Stimulated activated CD8-positive, alpha-beta memory T cell treated with anti-CD3 and anti-CD28 coated beads, Interleukin-2, amount 100 ng/mL, for 1 hour (primary cell): Measurements from ENCODE around the gene VANGL1.
A peak's percentile ranks its signal among the peaks of the same experiment; 100 is the strongest.
"Not testable (repeated sequence)": the region's sequence is repeated elsewhere in the genome, so short reads cannot be mapped to it uniquely, and the experiment has no call there.

Experiments used
- DNase-seq, 2 donors: peaks; one replicate each; pipeline ENCODE4 v3.0.0-alpha.2; 2020; ENCODE audit warnings: low read depth in 2 of 2

VANGL1 gene

DNA sequence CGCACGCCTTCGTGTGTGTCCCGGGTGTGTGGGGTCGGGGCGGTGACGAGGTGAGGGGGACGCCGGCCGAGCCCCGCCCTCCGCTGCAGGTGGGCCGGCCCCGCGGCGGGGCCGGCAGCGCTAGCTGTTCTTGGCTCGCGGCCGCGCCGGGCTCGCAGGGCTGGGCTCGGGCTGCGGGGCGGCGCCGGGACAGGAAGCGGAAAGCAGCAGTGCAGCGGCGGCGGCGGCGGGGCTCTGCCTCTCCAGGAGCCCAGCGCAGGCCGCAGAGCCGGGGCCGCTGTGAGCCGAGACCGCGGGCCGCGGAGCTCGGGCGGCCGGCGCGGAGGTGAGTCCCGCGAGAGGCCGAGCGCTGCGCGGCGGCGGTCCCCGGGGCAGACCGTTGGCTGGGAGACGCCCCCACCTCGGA, at the start of gene VANGL1:
TSS of gene VANGL1 (plus strand) at position 209 of the 406 bp plus-strand sequence. CDS start 9,444 bp downstream, outside the sequence.
- peak in 1 of 2 donors; percentile 16 for DNase-seq

DNA sequence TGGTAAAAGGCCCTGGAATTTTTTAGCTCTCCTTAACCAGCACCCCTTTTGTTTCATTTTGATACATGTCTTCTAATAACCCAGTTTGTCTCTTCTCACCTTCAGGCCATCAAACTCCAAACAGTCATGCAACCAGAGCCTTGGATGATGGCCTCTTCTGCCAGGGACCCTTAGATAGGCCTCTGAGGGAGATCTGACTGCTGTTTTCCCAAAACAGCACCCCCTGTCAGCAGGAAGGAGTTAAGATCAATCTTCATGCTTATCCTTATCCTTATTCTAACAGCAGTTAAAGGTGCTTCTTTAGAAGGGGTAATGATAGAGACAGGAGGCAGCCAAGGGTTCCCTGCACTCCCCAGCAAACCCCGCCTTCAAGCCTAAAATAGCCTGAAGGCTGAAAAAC, 49.5 kb upstream of the VANGL1 start:
- DNase-seq, result no peak

DNA sequence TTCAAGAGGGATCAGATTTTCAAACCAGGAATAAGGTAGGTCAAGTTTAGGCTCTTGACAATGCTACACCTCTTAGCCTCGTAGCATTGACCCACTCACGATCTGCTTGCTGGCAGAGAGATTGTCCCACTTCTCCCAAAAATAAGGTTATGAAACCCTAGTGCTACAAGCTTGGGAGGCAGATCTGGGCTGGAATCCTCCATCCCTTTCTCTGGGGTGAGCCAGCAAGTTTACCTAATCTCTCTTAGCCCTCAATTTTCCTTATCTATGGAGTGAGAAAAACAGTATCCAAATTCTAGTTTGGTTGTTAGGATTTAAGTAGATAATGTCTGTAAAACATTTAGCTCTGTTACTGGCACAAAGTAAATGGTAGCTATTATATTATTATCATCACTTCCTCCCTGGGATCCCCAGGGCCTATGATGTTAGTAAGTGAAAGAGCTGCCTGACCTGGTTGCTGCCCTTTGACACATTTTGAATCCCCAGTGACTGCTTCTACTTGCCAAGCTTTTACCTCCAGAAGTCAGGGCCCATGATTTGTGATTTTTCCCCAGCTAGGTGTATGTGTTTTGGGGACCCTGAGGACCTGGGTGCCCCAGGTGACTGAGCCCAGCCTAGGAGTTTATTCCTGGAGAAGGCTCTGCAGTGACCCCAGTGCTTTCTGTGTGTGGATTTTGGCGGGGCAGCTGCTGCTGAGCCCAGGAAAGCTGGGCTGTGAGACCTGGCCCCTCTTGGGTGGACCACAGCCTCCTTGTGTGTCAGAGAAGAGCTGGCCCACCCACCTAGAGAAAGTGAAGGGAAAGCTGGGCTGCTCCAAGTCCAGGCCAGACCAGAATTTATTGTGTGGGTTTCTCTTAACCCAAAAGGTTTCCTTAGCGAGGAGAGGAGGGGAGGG, 48.2 kb upstream of the VANGL1 start:
- DNase-seq, result no peak

DNA sequence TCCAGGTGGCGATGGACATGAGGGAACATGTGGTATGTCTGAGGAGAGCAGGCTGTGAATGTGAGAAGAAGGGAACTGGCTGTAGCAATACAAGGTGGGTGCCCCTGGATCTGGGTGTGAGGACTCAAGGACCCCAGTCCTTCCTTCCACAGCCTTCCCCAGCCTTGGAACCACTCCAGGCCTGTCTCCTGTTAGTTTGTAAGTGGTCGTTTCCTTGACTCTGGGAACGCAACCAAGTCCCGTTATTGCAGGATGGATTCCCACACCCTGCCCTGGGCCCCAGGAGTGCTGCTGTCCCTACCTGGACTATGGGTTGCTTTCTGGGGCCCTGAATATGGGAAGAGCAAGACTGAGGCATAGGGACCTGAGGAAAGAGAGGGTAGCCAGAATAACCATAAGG, 47.2 kb upstream of the VANGL1 start:
- no peak for DNase-seq

DNA sequence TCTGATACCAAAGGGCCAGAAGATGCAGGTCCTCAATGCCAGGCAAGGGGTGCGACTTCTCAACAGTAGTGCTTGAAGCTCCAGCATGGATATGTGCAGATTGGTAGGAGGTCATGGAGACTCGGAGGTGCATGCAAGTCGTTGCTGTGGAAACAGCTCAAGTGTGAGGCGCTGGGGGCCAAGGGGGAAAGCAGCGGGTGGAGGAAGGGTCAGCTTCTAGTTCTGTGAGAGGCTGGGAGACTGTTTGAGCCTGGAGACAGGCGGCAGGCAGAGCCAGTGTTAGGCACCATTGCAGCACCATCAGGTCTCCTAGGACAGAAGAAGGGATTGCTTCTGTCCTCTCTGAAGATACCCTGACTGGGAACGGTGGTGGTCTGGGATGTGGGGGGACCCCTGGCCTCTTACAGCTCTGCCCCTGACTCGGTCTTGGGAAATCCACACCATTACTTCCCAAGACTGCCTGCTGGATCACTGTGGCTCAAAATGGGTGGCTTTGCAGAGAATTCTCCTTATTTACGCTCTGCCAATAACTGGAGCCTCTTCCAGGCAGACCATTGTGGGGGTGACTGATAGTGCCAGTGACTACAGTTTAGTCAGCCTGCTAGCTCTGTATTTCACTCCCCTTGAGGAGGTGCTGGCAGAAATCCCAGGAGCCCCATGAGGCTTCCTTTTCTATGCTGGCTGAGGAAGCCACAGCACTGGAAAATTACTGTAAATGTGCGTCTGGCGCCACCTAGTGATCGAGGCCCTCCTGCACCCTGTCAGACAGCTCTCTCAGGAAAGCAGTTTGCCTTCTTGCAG, 46.3 kb upstream of the VANGL1 start:
- DNase-seq, result peak; percentile 20 to 23

DNA sequence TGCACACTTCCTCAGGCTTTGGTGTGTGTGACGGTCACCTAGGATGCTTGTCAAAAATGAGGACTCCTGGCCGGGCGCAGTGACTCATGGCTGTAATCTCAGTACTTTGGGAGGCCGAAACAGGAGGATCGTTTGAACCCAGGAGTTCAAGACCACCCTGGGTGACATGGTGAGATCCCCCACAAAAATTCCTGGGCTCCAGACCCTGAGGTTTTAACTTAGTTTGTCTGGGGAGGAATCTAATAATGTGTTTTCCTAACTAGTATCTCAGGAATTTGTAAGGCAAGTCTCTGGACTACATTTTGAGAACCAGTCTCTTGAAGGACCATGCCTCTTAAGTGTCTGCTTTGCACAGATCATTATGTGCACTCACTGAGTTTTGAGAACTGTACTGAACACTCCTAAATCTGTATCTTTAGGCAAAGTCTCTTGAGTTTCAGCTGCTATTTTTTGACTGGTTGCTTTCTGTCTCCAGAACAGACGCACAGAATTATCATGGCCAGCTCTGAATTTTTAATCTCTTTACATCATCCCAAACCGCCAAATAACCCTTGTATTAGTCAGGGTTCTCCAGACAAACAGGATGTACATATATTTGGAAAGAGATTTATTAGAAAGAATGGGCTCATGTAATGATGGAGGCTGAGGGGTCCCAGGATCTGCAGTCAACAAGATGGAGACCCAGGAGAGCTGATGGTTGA, 45.5 kb upstream of the VANGL1 start:
- DNase-seq, result no peak

DNA sequence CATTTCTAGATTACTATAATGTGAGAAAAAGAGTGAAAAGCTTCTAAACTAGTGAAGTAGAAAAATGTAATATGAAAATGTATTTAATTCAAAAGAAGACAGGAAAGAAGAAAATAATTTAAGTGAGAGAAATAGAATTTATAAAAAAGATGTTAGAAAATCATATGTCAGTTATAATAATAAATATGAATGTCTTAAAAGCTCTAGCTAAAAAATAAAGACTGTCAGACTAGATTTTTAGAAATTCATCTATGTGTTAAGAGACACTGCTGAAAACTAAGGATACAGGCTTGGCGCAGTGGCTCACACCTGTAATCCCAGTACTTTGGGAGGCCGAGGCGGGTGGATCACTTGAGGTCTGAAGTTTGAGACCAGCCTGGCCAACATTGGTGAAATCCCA, 37.3 kb upstream of the VANGL1 start:
- no peak for DNase-seq

DNA sequence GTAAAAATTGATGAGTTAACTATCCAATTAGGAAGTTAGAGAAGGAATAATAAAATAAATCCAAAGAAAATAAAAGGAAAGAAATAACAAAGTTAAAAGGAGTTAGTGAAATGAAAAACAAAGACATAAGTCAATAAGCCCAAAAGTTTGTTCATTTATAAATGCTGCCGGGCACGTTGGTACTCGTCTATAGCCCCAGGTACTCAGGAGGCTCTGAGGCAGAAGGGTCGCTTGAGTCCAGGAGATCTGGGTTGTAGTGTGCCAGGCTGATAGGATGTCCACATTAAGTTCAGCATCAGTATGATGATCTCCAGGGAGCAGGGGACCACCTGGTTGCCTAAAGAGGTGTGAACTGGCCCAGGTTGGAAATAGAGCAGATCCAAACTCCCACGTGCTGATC, 35.5 kb upstream of the VANGL1 start:
- no peak for DNase-seq

DNA sequence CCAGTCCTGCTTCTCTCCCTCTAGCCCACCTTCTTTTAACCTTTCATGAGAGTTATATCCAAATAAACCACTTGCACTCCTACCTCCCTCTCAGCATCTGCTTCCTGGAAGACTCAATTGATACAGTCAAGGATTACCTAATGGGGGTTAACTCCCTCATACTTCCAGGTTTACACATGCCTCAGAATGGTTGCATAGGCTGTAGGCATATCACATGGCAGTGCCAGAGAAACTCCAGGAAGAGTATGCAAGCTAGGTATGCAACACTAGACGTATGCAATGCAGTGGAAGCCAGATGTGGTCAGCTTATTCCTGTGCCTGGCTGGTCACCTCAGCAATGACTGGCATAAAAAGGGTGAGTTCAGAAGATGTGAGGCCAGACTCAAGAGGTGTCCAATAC, 32.7 kb upstream of the VANGL1 start:
- DNase-seq, result no peak

DNA sequence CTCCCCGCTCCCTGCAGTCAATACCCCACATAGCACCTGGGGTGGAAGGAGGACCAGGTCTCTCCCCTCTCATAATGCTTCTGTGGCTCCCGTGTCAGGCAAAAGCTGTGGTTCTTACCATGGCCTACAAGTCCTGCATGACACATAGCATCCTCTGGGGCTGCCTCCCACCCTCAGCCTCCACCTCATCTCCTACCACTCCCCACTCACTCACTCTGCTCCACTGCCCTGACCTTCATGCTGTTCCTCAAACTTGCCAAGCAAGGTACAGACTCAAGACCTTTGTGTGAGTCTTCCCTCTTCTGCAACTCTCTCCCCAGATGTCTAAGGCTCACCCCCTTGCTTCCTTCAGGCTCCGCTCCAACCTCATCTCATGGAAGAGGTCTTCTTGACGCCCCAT, 28.0 kb upstream of the VANGL1 start:
- no peak for DNase-seq

DNA sequence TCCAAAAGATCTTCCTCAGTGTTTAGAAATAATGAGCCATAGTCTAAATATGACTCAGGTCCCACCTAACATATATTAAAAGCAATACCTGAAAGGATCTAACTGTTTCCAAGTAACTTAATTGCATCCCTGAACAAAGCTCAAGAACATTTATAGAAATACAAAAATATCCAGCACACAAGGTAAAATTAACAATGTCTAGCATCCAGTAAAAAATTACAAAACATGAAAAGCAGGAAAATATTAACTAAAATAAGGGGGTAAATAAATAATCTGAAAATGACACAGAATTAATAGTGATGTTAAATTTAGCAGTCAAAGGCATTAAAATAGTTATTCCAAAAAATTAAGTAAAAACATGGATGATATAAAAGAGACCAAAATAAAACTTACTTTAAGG, 21.3 kb upstream of the VANGL1 start:
- DNase-seq, result no peak

DNA sequence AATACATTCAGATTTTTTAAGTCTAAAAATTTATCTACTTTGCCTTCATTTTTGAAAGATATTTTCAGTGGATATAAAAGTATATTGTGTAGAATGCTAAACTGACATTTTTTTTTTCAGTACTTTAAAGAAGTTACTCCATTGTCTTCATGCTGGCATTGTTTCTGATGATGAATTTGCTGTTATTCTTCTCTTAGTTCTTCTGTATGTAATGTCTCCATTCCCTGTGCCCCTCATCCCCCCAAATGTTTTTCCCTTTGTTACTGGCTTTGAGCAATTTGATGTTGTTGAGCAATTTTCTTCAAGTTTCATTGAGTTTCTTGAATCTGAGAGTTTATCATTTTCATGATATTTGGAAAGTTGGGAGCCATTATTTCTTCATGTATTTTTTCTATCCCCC, 20.8 kb upstream of the VANGL1 start:
- DNase-seq, result no peak

DNA sequence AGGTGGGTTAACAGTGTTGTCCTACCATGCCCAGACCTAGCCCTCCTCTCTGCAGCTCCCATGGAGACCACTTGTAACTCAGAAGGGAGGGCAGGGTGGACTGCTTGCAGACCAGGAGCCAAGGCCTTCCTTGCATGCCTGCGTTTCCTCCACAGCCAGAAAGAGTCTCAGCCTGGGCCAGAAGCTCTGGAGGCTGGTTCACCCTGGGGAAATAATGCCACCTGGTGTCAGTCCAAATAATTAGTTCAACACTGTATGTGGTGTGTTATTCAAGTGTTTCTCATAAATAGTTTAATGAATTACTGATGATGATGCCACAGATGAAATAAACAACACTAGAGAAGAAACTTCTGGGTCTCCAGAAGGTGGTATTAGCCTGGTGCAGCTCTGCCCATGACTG, 16.9 kb upstream of the VANGL1 start:
- no peak for DNase-seq

DNA sequence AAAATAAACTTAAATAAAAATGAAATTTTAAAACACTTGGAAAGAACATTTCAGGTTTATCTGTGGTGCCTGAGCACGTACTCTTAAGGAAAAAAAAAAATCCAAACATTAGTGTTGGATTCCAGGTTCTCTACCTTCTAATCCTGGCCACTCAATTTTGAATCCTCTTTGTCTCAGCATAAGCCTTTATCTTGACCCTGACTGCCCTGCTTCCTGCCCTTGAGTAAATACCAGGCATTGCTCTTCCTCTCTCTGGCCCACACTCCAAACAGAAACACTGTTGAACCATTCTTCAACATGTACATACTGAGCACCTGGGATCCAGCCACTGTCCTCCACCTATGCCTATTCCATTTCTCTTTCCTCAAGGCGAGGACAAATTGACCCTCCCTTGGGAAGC, 11.4 kb upstream of the VANGL1 start:
- no peak for DNase-seq

DNA sequence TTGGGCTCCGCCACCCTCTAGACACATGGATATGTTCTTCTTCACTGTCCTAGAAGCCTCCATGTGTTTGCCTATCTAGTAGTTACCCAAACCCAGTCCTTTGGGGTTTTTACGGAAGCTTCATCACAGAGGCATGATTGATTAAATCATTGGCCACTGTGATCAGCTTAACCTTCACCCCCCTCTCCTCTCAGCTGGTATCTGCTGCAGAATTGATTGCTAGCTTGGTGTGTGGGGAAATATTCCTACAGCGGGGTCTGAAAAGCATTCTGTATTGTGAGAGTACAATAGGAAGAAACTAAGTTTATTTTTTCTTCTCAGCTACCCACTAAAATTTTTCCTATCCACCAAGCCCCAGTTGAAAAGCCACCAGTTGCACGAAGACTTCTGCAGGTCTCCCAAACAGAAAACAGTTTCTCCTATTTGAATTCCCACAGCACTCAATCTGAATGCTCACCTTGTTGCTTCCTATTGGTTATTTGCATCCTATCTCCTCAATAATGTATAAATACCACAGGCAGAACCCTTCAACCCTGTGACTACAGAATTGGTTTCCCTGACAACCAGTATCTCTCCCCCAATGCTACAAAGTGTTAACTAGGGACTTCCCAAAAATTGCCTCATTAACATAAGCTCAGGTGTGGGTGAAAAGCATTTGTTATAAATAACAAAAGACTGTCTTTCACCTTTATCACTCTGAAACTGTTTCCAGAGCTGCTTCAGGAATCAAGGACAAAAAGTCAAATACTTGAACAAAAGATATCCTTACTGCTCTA, 9.3 kb upstream of the VANGL1 start:
- no peak for DNase-seq

DNA sequence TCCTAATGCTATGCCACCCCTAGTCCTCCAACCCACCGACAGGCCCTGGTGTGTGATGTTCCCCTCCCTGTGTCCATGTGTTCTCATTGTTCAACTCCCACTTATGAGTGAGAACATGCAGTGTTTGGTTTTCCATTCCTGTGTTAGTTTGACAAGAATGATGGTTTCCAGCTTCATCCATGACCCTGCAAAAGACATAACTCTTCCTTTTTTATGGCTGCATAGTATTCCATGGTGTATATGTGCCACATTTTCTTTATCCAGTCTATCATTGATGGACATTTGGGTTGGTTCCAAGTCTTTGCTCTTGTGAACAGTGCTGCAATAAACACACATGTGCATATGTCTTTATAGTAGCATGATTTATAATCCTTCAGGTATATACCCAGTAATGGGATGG, 8.2 kb upstream of the VANGL1 start:
- DNase-seq, result not testable (repeated sequence)

DNA sequence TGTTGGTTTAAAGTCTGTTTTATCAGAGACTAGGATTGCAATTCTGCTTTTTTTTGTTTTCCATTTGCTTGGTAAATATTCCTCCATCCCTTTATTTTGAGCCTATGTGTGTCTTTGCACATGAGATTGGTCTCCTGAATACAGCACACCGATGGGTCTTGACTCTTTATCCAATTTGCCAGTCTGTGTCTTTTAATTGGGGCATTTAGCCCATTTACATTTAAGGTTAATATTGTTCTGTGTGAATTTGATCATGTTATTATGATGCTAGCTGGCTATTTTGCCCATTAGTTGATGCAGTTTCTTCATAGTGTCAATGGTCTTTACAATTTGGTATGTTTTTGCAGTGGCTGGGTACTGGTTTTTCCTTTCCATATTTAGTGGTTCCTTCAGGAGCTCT, 4.5 kb upstream of the VANGL1 start:
- not testable (repeated sequence) for DNase-seq

DNA sequence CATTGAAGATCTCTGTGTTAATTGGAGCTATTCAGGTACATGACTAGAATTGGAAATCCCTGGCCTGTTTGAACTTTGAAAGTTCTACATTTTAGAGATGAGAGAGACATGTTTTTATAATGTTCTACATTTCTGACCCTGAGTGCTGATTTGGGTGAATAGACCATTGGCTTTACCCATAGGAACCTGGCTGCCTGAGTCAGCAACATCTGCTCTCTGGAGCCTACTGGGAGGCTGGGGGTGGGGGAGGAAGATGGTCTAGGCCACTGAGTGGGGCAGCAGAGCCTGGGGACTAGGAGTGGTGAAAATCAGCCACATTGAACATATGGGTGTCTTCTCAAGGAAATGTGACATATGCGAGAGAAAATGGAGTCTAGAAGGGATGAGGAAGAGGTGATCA, 1.4 kb upstream of the VANGL1 start:
- DNase-seq, result no peak

DNA sequence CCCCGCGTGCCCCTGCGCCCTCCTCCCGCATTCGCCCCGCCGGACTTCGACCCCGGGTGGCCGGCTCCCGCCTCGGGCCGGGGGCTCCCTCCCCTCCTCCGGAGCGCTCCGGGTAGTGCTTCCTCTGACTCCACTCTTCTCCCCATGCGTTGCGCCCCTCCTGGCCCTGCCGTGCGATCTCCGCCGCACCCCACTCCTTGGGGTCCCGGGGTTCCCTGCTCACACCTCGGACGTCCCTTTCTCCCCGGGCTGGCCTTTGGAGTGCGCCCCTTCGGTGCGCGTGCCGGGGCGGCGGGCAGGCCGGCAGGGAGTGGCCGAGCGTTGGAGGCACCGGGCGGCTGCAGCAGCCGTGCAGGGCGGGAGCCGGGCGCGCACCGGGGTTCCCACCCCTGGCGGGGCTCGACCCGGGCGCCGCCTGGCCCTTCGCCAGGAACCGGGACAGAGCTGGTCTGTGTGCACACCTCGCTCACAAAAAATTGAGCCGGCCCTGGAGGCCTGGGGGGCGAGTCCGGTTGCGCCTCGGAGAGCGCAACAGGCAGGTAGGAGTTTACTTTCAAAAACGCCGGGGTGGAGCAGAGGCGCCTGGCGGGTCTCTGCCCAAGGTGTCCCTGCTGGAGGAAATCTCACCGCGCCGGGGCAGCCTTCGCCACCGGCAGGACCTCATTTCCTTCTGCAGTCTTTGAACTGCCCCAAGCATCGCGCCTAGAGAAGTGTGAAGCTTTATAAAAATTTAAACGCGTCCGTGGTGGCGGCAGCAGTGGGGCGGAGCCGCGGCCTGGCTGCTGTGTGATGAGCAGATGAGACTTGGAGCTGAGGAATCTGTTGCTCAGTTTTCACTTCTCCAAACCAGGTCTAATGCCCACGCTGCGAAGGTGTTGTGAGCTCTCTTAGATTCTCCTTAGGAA, 650 bp downstream of the VANGL1 start:
- peak; percentile 10 to 15 for DNase-seq

DNA sequence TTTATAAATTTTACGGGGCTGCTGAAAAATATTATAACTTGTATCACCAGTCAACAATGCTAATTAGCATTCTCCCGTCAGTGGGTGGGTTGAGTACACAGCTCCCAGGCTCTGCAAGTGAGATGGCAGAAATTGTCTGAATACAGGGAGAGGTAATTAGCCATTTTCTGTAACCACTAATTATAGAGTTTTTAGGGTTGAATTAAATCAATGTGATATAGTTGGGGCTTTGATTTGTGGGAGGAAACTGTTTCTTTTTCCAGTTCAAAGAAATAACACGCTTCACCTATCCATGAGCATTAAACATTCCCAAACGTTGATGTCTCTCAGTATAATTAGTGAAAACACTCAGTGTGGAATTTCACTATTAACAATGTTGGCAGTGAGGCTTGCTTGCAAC, 1.5 kb downstream of the VANGL1 start:
- no peak for DNase-seq

DNA sequence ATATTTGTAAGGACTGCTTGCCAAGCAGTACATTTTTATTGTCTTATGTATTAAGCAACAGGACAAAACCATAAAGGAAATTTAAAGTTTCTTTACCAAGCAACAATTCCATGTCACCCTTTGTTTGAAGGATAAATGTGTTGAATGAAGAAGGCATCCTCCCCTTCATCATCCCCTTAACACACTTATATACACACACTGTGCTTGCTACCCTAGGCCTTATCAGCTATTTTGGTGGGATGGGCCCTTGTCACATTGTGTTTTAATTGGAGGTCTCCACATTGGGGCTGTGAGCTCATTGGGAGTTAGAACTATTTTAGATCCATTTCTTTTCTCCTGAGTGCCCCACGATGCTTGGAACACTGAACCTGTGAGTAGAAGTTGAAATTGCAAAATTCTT, 1.9 kb downstream of the VANGL1 start:
- DNase-seq, result no peak
